HepG2 (cell line): ENCODE measurements around the gene MAN1A1. TPM values are rescaled to one million over a fixed set of nuclear protein-coding genes. Genes with fewer than 3 reads are reported as not detected.

ENCODE experiments used
- ATAC-seq: fragments of 200-7000 bp; cut with Tn5 transposase; 3 replicates; pipeline ENCODE4 v1.9.1; 2020; ENCODE audit warnings: mild to moderate bottlenecking, moderate library complexity
- BruUV-seq: library from RNA; stranded (reverse); fragments of 400-500 nt; replicated peaks from 2 replicates; lab custom pipeline; 2021; lab: Mats Ljungman, UMichigan
- CTCF ChIA-PET: fragments of 300-600 bp; formaldehyde crosslinking; extraction: SDS; loops from one replicate; lab custom pipeline; 2021; ENCODE audit warnings: low total read pairs, inconsistent platforms, low intra/inter-chr PET ratio; lab: Yijun Ruan, JAX
- POLR2A ChIA-PET: fragments of 350-600 bp; sonication (Branson Sonifier 250); formaldehyde crosslinking; loops from one replicate; lab custom pipeline; 2020; ENCODE audit warnings: antibody characterized with exemption, inconsistent platforms; lab: Yijun Ruan, JAX
- DNase-seq: peaks from one replicate; pipeline ENCODE4 v3.0.0-alpha.2; 2015; ENCODE audit warnings: low spot score
- FAIRE-seq: peaks from 3 replicates; lab custom pipeline; 2011; peaks lifted over from hg19 to GRCh38; lab: Jason Lieb, UNC
- H2AFZ ChIP-seq: one replicate; pipeline ENCODE4 v1.6.1; 2011; ENCODE audit warnings: low read length, inconsistent platforms
- H3K27ac ChIP-seq: fragments of 300-600 bp; 3 replicates; pipeline ENCODE4 v1.8.0; 2011; ENCODE audit warnings: mixed run types, mild to moderate bottlenecking, mixed read lengths, low read length, inconsistent platforms; ENCODE audit not compliant: insufficient read depth; ENCODE audit errors: extremely low read length
- H3K27me3 ChIP-seq, 2 experiments: fragments of 200-600 bp in 1 of 2; 2 replicates in 1 of 2; 3 replicates in 1 of 2; pipeline versions ENCODE4 v1.6.0 to v1.8.0; 2011; ENCODE audit warnings: low read length in 2 of 2, mild to moderate bottlenecking in 2 of 2, moderate library complexity in 2 of 2, inconsistent platforms in 1 of 2; ENCODE audit not compliant: insufficient read depth in 2 of 2, control insufficient read depth in 1 of 2
- H3K36me3 ChIP-seq, 2 experiments: fragments of 200-600 bp in 1 of 2; replicated peaks in 1 of 2; 2 replicates in 1 of 2; 3 replicates in 1 of 2; pipeline versions ENCODE4 v1.5.1 to v1.8.0; 2011; ENCODE audit warnings: low read length in 2 of 2, inconsistent platforms in 1 of 2; ENCODE audit not compliant: insufficient read depth in 2 of 2, control insufficient read depth in 1 of 2
- H3K4me1 ChIP-seq: 2 replicates; pipeline ENCODE4 v1.5.1; 2012; ENCODE audit warnings: low read length, inconsistent platforms; ENCODE audit not compliant: insufficient read depth
- H3K4me2 ChIP-seq: 2 replicates; pipeline ENCODE4 v1.6.0; 2011; ENCODE audit warnings: low read depth, low read length, inconsistent platforms
- H3K4me3 ChIP-seq, 3 experiments: fragments of 200-600 bp in 1 of 3; sonication (generic), shearing (Covaris generic) in 1 of 3; replicated peaks in 1 of 3; 2 replicates each; pipeline ENCODE4 v1.5.1; 2011 to 2016; ENCODE audit warnings: low read length in 3 of 3, inconsistent platforms in 2 of 3, low read depth in 2 of 3, mild to moderate bottlenecking in 2 of 3, control low read depth in 1 of 3, mixed read lengths in 1 of 3; ENCODE audit not compliant: insufficient read depth in 1 of 3
- H3K79me2 ChIP-seq: one replicate; pipeline ENCODE4 v1.6.1; 2011; ENCODE audit warnings: low read length, inconsistent platforms; ENCODE audit not compliant: insufficient read depth
- H3K9ac ChIP-seq: 2 replicates; pipeline ENCODE4 v1.6.0; 2011; ENCODE audit warnings: mild to moderate bottlenecking, low read depth, low read length, inconsistent platforms; ENCODE audit not compliant: insufficient read depth
- H3K9me3 ChIP-seq: 2 replicates; pipeline ENCODE4 v1.5.1; 2012; ENCODE audit warnings: mild to moderate bottlenecking, low read length
- H4K20me1 ChIP-seq: 2 replicates; pipeline ENCODE4 v1.6.0; 2011; ENCODE audit warnings: inconsistent platforms, mild to moderate bottlenecking, low read length, moderate library complexity; ENCODE audit not compliant: insufficient read depth
- ASH2L ChIP-seq: fragments of 300-600, 200-600 bp; sonication (generic); IDR thresholded peaks from 2 replicates; pipeline ENCODE4 v1.7.0; 2017; ENCODE audit warnings: low read depth, mild to moderate bottlenecking, moderate library complexity, mixed read lengths, low read length; ENCODE audit not compliant: insufficient read length
- CSRNP1 ChIP-seq: sonication (generic); formaldehyde crosslinking; IDR thresholded peaks from 2 replicates; pipeline ENCODE4 v1.8.1; 2023; ENCODE audit warnings: mild to moderate bottlenecking, missing genetic modification reagents
- FOXK1 ChIP-seq: sonication (generic); formaldehyde crosslinking; IDR thresholded peaks from 2 replicates; pipeline ENCODE4 v1.4.0; 2020; ENCODE audit warnings: low read depth, missing genetic modification reagents, borderline replicate concordance
- HDAC6 ChIP-seq: fragments of 200-600 bp; sonication (generic); IDR thresholded peaks from 2 replicates; pipeline ENCODE4 v1.7.0; 2017; ENCODE audit warnings: mild to moderate bottlenecking, antibody characterized with exemption, low read length, low read depth
- ISX ChIP-seq: sonication (generic); formaldehyde crosslinking; conservative IDR thresholded peaks from 2 replicates; pipeline ENCODE4 v1.5.0; 2020; ENCODE audit warnings: missing genetic modification reagents
- KAT8 ChIP-seq: IDR thresholded peaks from 2 replicates; pipeline ENCODE4 v1.6.1; 2016; ENCODE audit warnings: missing genetic modification reagents, missing compliant biosample characterization
- MED8 ChIP-seq: sonication (generic); formaldehyde crosslinking; IDR thresholded peaks from 2 replicates; pipeline ENCODE4 v1.8.1; 2023; ENCODE audit warnings: mild to moderate bottlenecking, missing genetic modification reagents; ENCODE audit not compliant: insufficient replicate concordance
- NFKB2 ChIP-seq: sonication (generic); formaldehyde crosslinking; IDR thresholded peaks from 2 replicates; pipeline ENCODE4 v1.4.0; 2020; ENCODE audit warnings: missing genetic modification reagents, borderline replicate concordance
- PAX8 ChIP-seq: sonication (generic); formaldehyde crosslinking; IDR thresholded peaks from 2 replicates; pipeline ENCODE4 v1.8.0; 2022; ENCODE audit warnings: mild to moderate bottlenecking, missing genetic modification reagents, borderline replicate concordance
- RFX3 ChIP-seq: IDR thresholded peaks from 2 replicates; pipeline ENCODE4 v1.6.1; 2016; ENCODE audit warnings: missing biosample characterization, missing genetic modification reagents
- SRY ChIP-seq: sonication (generic); formaldehyde crosslinking; IDR thresholded peaks from 2 replicates; pipeline ENCODE4 v1.8.0; 2022; ENCODE audit warnings: mild to moderate bottlenecking, missing genetic modification reagents
- TGIF2 ChIP-seq: IDR thresholded peaks from 2 replicates; pipeline ENCODE4 v1.6.1; 2016; ENCODE audit warnings: control low read depth, missing compliant biosample characterization
- ZFP37 ChIP-seq: sonication (generic); formaldehyde crosslinking; IDR thresholded peaks from 2 replicates; pipeline ENCODE4 v1.4.0; 2020; ENCODE audit warnings: missing genetic modification reagents, borderline replicate concordance
- ZNF441 ChIP-seq: sonication (generic); formaldehyde crosslinking; IDR thresholded peaks from 2 replicates; pipeline ENCODE4 v1.7.0; 2021; ENCODE audit warnings: missing genetic modification reagents, borderline replicate concordance
- ZNF619 ChIP-seq: sonication (generic); formaldehyde crosslinking; IDR thresholded peaks from 2 replicates; pipeline ENCODE4 v1.4.0; 2020; ENCODE audit warnings: mild to moderate bottlenecking, missing genetic modification reagents
- ZNF660 ChIP-seq: sonication (generic); formaldehyde crosslinking; IDR thresholded peaks from 2 replicates; pipeline ENCODE4 v1.5.1; 2020; ENCODE audit warnings: mild to moderate bottlenecking, low read depth, missing genetic modification reagents, borderline replicate concordance
- WGBS: methylation state at CpG from one replicate; pipeline ENCODE4 v1.1.6; 2017; ENCODE audit warnings: low lambda C conversion rate; 5-methylcytosine and 5-hydroxymethylcytosine counted together
- in situ Hi-C: cut with HindIII; loops from 2 replicates; pipeline ENCODE4 v1.10.0; 2017; ENCODE audit warnings: low pct_unique_long_range_greater_than_20kb; ENCODE audit not compliant: extremely low pct_ligation_motif_present
- intact Hi-C: fragments of 100-400 bp; cut with micrococcal nuclease; formaldehyde crosslinking; loops from one replicate; pipeline ENCODE4 v1.10.0; 2022; ENCODE audit not compliant: unreplicated experiment
- polyA plus RNA-seq, 8 experiments: library from polyadenylated mRNA; depleted of rRNA in 3 of 8; stranded (reverse) in 7 of 8; unstranded in 1 of 8; fragments of >200 nt; fragmentation: Illumina TruSeq in 4 of 8; extraction: Trizol in 4 of 8; gene quantifications; 2 replicates each; pipeline versions ENCODE4 v1.2.1 to v1.2.3, GENCODE V29; 2011 to 2016; ENCODE audit warnings: low read depth in 4 of 8, missing spikeins in 1 of 8, mixed read lengths in 1 of 8; ENCODE audit not compliant: insufficient read depth in 1 of 8
- total RNA-seq, 5 experiments: library from RNA; depleted of rRNA; stranded (reverse); fragments of >200 nt; fragmentation: Illumina TruSeq; extraction: Trizol; gene quantifications; 2 replicates each; pipeline ENCODE4 v1.2.3, GENCODE V29; 2016; ENCODE audit warnings: low read depth in 1 of 5
- TF ChIP-seq, protein P1 (sequence below): sonication (generic); formaldehyde crosslinking; IDR thresholded peaks from 2 replicates; pipeline ENCODE4 v1.5.0; 2020; ENCODE audit warnings: mild to moderate bottlenecking, low read depth, missing genetic modification reagents, borderline replicate concordance
- TF ChIP-seq, protein P2 (sequence below): IDR thresholded peaks from 2 replicates; pipeline ENCODE4 v1.6.1; 2016; ENCODE audit warnings: mild to moderate bottlenecking

Gene MAN1A1
- total and polyA plus RNA-seq, 2 of the 13 experiments (the other 11 are each of a cell fraction or from before 2014, with no cell fraction given): 156 to 236 TPM

GRCh38 chr6:119355157-119355556 lies 5.6 kb upstream of the MAN1A1 start:
- 96% methylated on average over 2 of the region's 2 CpGs for WGBS
- H2AFZ ChIP-seq: no peak overlapping the region
- FAIRE-seq (no peak), DNase-seq (no peak), ATAC-seq (no peak)
- peaks cover 22% of the 10 kb centered on the region for H3K79me2 ChIP-seq
- H3K27me3 ChIP-seq: no peaks in the 10 kb centered on the region; a peak in 1 of 5 replicates
- H3K4me3 ChIP-seq: no peak overlapping the region
- H3K9ac ChIP-seq: no peak overlapping the region
- no peaks in the 10 kb centered on the region; the same call in none of the 2 replicates for H4K20me1 ChIP-seq
- in situ Hi-C loops: loop anchor here (10.0 kb wide), 1 partner anchor 380 kb away; no protein-coding TSS in a partner anchor
- peaks cover 21% of the 10 kb centered on the region for H3K4me1 ChIP-seq
- POLR2A ChIA-PET: no interaction called here
- H3K27ac ChIP-seq: no peak overlapping the region
- H3K4me2 ChIP-seq: no peak overlapping the region
- intact Hi-C loops: loop anchor here (10.0 kb wide), 1 partner anchor 1470 kb away; no protein-coding TSS in a partner anchor
- no peaks in the 10 kb centered on the region for H3K9me3 ChIP-seq
- TF ChIP-seq PAX8 (CRISPR knock-in tag): no peak
- no peak for TF ChIP-seq ZNF619
- no peak for TF ChIP-seq HDAC6
- TF ChIP-seq TGIF2 (CRISPR knock-in tag): no peak
- no peak for TF ChIP-seq ISX (CRISPR knock-in tag)
- TF ChIP-seq SRY (CRISPR knock-in tag): no peak
- no peak for TF ChIP-seq MED8 (CRISPR knock-in tag)
- no peak for TF ChIP-seq KAT8 (CRISPR knock-in tag)
- TF ChIP-seq RFX3 (CRISPR knock-in tag): no peak
- TF ChIP-seq ZNF660: no peak
- TF ChIP-seq ASH2L: no peak
- TF ChIP-seq, protein P1, sequence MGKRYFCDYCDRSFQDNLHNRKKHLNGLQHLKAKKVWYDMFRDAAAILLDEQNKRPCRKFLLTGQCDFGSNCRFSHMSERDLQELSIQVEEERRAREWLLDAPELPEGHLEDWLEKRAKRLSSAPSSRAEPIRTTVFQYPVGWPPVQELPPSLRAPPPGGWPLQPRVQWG (CRISPR knock-in tag): no peak
- no peak for TF ChIP-seq ZNF441 (CRISPR knock-in tag)
- no peak for TF ChIP-seq ZFP37
- TF ChIP-seq NFKB2 (CRISPR knock-in tag): no peak
- TF ChIP-seq, protein P2, sequence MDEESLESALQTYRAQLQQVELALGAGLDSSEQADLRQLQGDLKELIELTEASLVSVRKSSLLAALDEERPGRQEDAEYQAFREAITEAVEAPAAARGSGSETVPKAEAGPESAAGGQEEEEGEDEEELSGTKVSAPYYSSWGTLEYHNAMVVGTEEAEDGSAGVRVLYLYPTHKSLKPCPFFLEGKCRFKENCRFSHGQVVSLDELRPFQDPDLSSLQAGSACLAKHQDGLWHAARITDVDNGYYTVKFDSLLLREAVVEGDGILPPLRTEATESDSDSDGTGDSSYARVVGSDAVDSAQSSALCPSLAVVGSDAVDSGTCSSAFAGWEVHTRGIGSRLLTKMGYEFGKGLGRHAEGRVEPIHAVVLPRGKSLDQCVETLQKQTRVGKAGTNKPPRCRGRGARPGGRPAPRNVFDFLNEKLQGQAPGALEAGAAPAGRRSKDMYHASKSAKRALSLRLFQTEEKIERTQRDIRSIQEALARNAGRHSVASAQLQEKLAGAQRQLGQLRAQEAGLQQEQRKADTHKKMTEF: no peak
- no peak for TF ChIP-seq CSRNP1
- no peak for TF ChIP-seq FOXK1 (CRISPR knock-in tag)
- TF ChIP-seq, all 625 proteins: peak for 0
- CTCF ChIA-PET: no interaction called here
- BruUV-seq: no TSS peak
- H3K36me3 ChIP-seq: no peaks in the 10 kb centered on the region
